AG10803 (cell line): Measurements from ENCODE around the gene DNAJC6.
A peak's percentile ranks its signal among the peaks of the same experiment; 100 is the strongest.

ENCODE experiments used
- DNase-seq: peaks from one replicate; pipeline ENCODE4 v3.0.0; 2010; ENCODE audit warnings: low read depth
- H3K4me3 ChIP-seq: 2 replicates; pipeline ENCODE4 v1.5.1; 2011; ENCODE audit warnings: mild to moderate bottlenecking, low read length, control low read depth
- CTCF ChIP-seq: conservative IDR thresholded peaks from 2 replicates; pipeline ENCODE4 v1.5.1; 2011; ENCODE audit warnings: mild to moderate bottlenecking, low read length, control low read depth, inconsistent platforms

Gene DNAJC6

GRCh38 chr1:65412984-65413375 is 103.6 kb downstream of the DNAJC6 start:
- peak; percentile 89 for DNase-seq
- TF ChIP-seq CTCF = no peak
- no peak overlapping the region for H3K4me3 ChIP-seq

- DNase-seq = no peak
- H3K4me3 ChIP-seq = no peak overlapping the region
- TF ChIP-seq CTCF = no peak
These were observed 105.2 kb downstream of the DNAJC6 start for GRCh38 chr1:65414538-65414937.

GRCh38 chr1:65416767-65417166 is 107.4 kb downstream of the DNAJC6 start:
- H3K4me3 ChIP-seq = no peak overlapping the region
- TF ChIP-seq CTCF = no peak
- DNase-seq = no peak

- no peak for TF ChIP-seq CTCF
- H3K4me3 ChIP-seq = no peak overlapping the region
- DNase-seq = no peak
These were observed 108.4 kb downstream of the DNAJC6 start for GRCh38 chr1:65417729-65418128.

- TF ChIP-seq CTCF = no peak
- no peak for DNase-seq
- no peak overlapping the region for H3K4me3 ChIP-seq
These were observed 109.3 kb downstream of the DNAJC6 start for GRCh38 chr1:65418522-65419185.

GRCh38 chr1:65419681-65420589 is 110.6 kb downstream of the DNAJC6 start:
- peak; percentile 98 for DNase-seq
- peak overlapping the region; percentile 68 for H3K4me3 ChIP-seq
- TF ChIP-seq CTCF = no peak
